Measurements from ENCODE around the gene SDC4. TPM values are rescaled to one million over a fixed set of nuclear protein-coding genes. Genes with fewer than 3 reads are reported as not detected.

SDC4 gene, protein sequence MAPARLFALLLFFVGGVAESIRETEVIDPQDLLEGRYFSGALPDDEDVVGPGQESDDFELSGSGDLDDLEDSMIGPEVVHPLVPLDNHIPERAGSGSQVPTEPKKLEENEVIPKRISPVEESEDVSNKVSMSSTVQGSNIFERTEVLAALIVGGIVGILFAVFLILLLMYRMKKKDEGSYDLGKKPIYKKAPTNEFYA
- 100 to 1,000 TPM; 199 to 329 TPM for total RNA-seq
- 100 to 1,000 TPM; 183 to 284 (median 206) TPM for polyA plus RNA-seq (ENCODE audit: insufficient read length in 6 of 6)
- long read RNA-seq, donor 1, transcript SDC4-201 (5 exons, 2,613 nt) = major isoform, 99 of 114 reads
- long read RNA-seq, donor 1, partial matches to known transcripts = 15 of 114 reads
- long read RNA-seq, donor 1, other reads (novel, unspliced or antisense) = 0 of 114 reads
- long read RNA-seq, donor 2, transcript SDC4-201 (5 exons, 2,613 nt) = major isoform, 51 of 51 reads
- long read RNA-seq, donor 2, partial matches to known transcripts = 0 of 51 reads
- long read RNA-seq, donor 2, other reads (novel, unspliced or antisense) = 0 of 51 reads
- long read RNA-seq, donor 3, transcript SDC4-201 (5 exons, 2,613 nt) = major isoform, 32 of 32 reads
- long read RNA-seq, donor 3, partial matches to known transcripts = 0 of 32 reads
- long read RNA-seq, donor 3, other reads (novel, unspliced or antisense) = 0 of 32 reads
- long read RNA-seq, donor 4, transcript SDC4-201 (5 exons, 2,613 nt) = major isoform, 23 of 46 reads
- long read RNA-seq, donor 4, partial matches to known transcripts = 2 of 46 reads
- long read RNA-seq, donor 4, other reads (novel, unspliced or antisense) = 21 of 46 reads
- long read RNA-seq, donor 5, transcript SDC4-201 (5 exons, 2,613 nt) = major isoform, 76 of 536 reads
- long read RNA-seq, donor 5, partial matches to known transcripts = 460 of 536 reads
- long read RNA-seq, donor 5, other reads (novel, unspliced or antisense) = 0 of 536 reads
- long read RNA-seq, donor 6, transcript SDC4-201 (5 exons, 2,613 nt) = major isoform, 28 of 28 reads
- long read RNA-seq, donor 6, partial matches to known transcripts = 0 of 28 reads
- long read RNA-seq, donor 6, other reads (novel, unspliced or antisense) = 0 of 28 reads
- long read RNA-seq, donor 7, transcript SDC4-201 (5 exons, 2,613 nt) = major isoform, 10 of 10 reads
- long read RNA-seq, donor 7, partial matches to known transcripts = 0 of 10 reads
- long read RNA-seq, donor 7, other reads (novel, unspliced or antisense) = 0 of 10 reads
- long read RNA-seq, donor 8, transcript SDC4-201 (5 exons, 2,613 nt) = major isoform, 30 of 30 reads
- long read RNA-seq, donor 8, partial matches to known transcripts = 0 of 30 reads
- long read RNA-seq, donor 8, other reads (novel, unspliced or antisense) = 0 of 30 reads
- long read RNA-seq, donor 9 = 0 reads
- long read RNA-seq, donor 10, partial matches to known transcripts = 0 of 3 reads
- long read RNA-seq, donor 10, other reads (novel, unspliced or antisense) = 1 of 3 reads
- long read RNA-seq, donor 11, partial matches to known transcripts = 0 of 2 reads
- long read RNA-seq, donor 11, other reads (novel, unspliced or antisense) = 0 of 2 reads
- long read RNA-seq, donor 12, transcript SDC4-201 (5 exons, 2,613 nt) = major isoform, 45 of 53 reads
- long read RNA-seq, donor 12, partial matches to known transcripts = 8 of 53 reads
- long read RNA-seq, donor 12, other reads (novel, unspliced or antisense) = 0 of 53 reads

DNA sequence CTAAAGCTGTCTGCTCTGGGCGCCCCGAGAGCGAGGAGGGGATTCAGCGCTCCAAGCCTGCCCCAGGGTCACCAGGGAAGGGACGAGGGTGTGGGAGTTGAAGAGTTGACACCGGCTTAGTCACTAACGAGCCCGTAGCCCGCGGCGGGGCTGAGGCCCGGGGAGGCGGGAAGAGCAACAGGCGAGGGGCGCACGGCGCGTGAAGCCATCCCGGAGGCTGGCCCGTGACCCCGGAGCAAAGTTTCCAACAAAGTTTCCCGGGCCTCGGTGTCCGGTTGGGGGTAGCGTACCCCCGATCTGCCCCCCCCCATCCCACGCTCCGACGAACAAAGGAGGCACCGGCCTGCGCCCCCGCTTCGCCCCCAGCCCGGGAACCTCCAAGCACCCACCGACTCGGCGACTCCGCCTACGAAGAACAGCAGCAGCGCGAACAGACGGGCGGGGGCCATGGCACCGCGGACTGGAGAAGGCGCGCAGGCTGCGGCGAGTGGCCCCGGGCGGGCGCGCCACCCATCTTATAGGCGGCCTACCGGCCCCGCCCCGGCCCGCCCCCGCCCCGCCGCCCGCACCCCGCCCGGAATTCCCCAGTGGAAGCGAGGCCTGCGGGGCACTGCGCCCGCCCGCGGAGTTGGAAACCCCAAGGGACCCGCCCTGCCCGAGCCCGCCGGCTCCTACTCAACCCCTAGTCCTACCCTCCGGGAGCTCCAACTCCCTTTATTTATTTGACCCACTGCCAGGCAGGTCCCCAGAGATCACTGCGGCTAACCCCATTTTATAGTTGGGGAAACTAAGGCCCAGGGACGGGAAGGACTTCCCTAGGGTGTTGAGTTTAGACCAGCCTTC is at the start of gene SDC4:
SDC4 (minus strand) TSS at position 489 of the 843 bp plus-strand sequence; CDS start at position 449, 40 bp downstream.
- TF ChIP-seq, protein P1, sequence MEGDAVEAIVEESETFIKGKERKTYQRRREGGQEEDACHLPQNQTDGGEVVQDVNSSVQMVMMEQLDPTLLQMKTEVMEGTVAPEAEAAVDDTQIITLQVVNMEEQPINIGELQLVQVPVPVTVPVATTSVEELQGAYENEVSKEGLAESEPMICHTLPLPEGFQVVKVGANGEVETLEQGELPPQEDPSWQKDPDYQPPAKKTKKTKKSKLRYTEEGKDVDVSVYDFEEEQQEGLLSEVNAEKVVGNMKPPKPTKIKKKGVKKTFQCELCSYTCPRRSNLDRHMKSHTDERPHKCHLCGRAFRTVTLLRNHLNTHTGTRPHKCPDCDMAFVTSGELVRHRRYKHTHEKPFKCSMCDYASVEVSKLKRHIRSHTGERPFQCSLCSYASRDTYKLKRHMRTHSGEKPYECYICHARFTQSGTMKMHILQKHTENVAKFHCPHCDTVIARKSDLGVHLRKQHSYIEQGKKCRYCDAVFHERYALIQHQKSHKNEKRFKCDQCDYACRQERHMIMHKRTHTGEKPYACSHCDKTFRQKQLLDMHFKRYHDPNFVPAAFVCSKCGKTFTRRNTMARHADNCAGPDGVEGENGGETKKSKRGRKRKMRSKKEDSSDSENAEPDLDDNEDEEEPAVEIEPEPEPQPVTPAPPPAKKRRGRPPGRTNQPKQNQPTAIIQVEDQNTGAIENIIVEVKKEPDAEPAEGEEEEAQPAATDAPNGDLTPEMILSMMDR (IDR thresholded peaks at IDR 0.05) = no peak
- intact Hi-C loops (cut with DNase I) = no loop called here
- H3K36me3 ChIP-seq = no peaks in the 10 kb centered on the region
- DNase-seq (peak in 3 of 4 donors; percentile 63 to 88 (median 64)), ATAC-seq (peak; percentile 68)
- peaks cover 24 to 54% of the 10 kb centered on the region in 2 donors for H3K4me1 ChIP-seq
- H3K27me3 ChIP-seq = peaks cover 0 to 12% of the 10 kb centered on the region in 2 donors
- peak within 1 kb of the TSS; percentile 79 to 83 for H3K27ac ChIP-seq
- H3K9me3 ChIP-seq = no peaks in the 10 kb centered on the region
- peak within 1 kb of the TSS; percentile 63 to 66 for H3K4me3 ChIP-seq

DNA sequence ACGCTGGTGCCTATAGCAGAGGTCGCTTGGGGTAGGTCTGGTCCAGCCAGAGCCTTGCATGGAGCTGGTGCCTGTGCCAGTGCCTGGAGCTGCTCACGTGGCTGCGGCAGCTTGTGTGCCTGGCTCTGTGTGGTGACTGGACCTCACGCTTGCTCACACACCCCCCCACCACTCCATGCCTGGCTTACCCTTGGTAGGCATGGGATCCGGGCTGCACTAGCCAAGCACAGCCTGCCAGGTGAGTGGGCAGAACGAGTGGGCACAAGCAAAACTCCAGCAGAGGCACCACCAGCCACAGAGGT is 46.8 kb upstream of the SDC4 start:
- no peaks in the 10 kb centered on the region for H3K27me3 ChIP-seq
- H3K4me3 ChIP-seq = no peak overlapping the region
- no peak overlapping the region for H3K27ac ChIP-seq
- H3K36me3 ChIP-seq = no peaks in the 10 kb centered on the region
- no peak for DNase-seq
- intact Hi-C loops (cut with DNase I) = no loop called here
- peaks cover 0 to 5% of the 10 kb centered on the region in 2 donors for H3K9me3 ChIP-seq
- TF ChIP-seq, protein P1 (IDR thresholded peaks at IDR 0.05) = no peak
- H3K4me1 ChIP-seq = no peaks in the 10 kb centered on the region
- no peak for ATAC-seq

DNA sequence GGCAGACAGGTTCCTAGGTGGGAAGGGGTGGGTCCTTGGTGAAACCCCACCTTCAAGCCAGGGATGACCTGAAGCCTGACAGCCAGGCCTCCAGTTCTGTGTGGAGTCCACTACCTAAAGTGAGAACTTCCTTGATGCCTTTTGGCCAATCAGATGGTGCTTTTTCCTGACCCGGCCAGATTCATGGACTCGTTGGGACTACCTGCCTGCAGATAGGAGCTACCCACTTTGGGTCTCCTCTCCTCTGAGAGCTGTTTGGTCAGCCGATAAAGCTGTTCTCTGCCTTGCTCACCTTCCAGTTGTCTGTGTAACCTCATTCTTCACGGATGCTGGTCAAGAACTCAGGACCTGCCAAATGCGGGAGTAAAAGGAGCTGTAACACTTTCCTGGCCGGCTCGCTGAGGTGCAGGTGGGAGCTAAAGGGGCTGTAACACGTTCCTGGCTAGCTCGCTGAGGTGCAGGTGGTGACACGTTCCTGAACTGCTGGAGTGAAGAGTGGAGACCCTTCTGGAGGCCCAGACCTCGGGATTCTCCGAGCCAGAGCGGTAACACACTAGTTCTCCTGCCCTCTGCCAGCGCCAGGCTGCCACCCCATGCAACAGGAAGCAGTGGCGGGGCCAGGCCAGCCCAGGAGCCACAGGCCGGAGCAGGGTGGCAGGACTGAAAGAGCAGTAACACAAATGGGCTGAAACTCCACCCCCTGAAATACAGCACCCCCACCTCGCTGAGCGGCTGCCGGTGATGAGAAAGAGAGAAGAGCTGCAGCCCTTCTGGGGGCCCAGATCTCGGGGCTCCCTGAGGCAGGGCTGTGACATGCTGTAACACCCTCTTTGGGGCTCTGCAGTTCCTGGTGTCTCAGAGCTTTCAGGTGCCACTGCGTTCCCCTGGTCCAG is 46.2 kb upstream of the SDC4 start:
- intact Hi-C loops (cut with DNase I) = no loop called here
- H3K4me3 ChIP-seq = no peak overlapping the region
- H3K9me3 ChIP-seq = no peaks in the 10 kb centered on the region
- no peaks in the 10 kb centered on the region for H3K27me3 ChIP-seq
- no peak for DNase-seq
- H3K36me3 ChIP-seq = no peaks in the 10 kb centered on the region
- TF ChIP-seq, protein P1 (IDR thresholded peaks at IDR 0.05) = no peak
- ATAC-seq = no peak
- no peak overlapping the region for H3K27ac ChIP-seq
- no peaks in the 10 kb centered on the region for H3K4me1 ChIP-seq

All from left lung (tissue), 14 donors.